ENCODE data around the gene METTL8.

- TF ChIP-seq CTCF (IDR thresholded peaks at IDR 0.05; ENCODE audit: borderline replicate concordance, extremely low read depth, low read length, poor library complexity, severe bottlenecking) (no peak), EZH2 (IDR thresholded peaks at IDR 0.05; ENCODE audit: borderline replicate concordance, low read depth, low read length, severe bottlenecking) (no peak)
Observed at GRCh38 chr2:171394164-171394740, 39.5 kb downstream of the METTL8 start.

Measured in DND-41 (cell line).